HL-60 (cell line): ENCODE data around the gene MLLT1.

ENCODE experiments used
- DNase-seq, 2 experiments: peaks; one replicate each; pipeline ENCODE4 v3.0.0-alpha.2; 2010 to 2020; ENCODE audit warnings: low read depth in 1 of 2, low spot score in 1 of 2
- H3K27ac ChIP-seq: fragments of 250-450 bp; sonication (Bioruptor Pico); replicated peaks from 2 replicates; pipeline ENCODE4 v1.5.1; 2020; ENCODE audit warnings: mild to moderate bottlenecking, moderate library complexity
- H3K27me3 ChIP-seq: fragments of 250-450 bp; sonication (Bioruptor Pico); 2 replicates; pipeline ENCODE4 v1.5.1; 2021; ENCODE audit warnings: mild to moderate bottlenecking, moderate library complexity; ENCODE audit not compliant: insufficient read depth, poor library complexity, severe bottlenecking
- H3K4me3 ChIP-seq: replicated peaks from 2 replicates; pipeline ENCODE4 v1.5.1; 2011; ENCODE audit warnings: mild to moderate bottlenecking, control low read depth, low read length; ENCODE audit not compliant: insufficient read depth
- GABPA ChIP-seq: IDR thresholded peaks from 2 replicates; pipeline ENCODE4 v1.6.1; 2012; ENCODE audit warnings: low read depth
- POLR2AphosphoS5 ChIP-seq: IDR thresholded peaks from 2 replicates; pipeline ENCODE4 v1.6.1; 2012; ENCODE audit warnings: low read depth
- SPI1 ChIP-seq: IDR thresholded peaks from 2 replicates; pipeline ENCODE4 v1.6.1; 2012; ENCODE audit warnings: low read depth, mild to moderate bottlenecking, borderline replicate concordance
- TF ChIP-seq, protein P1 (sequence below): IDR thresholded peaks from 2 replicates; pipeline ENCODE4 v1.6.1; 2012; ENCODE audit warnings: low read depth; ENCODE audit not compliant: insufficient replicate concordance
- TF ChIP-seq, protein P2 (sequence below): IDR thresholded peaks from one replicate; pipeline ENCODE4 v1.5.1; 2011; ENCODE audit warnings: low read length, control low read depth, inconsistent platforms; ENCODE audit not compliant: insufficient read depth

MLLT1 gene

DNA sequence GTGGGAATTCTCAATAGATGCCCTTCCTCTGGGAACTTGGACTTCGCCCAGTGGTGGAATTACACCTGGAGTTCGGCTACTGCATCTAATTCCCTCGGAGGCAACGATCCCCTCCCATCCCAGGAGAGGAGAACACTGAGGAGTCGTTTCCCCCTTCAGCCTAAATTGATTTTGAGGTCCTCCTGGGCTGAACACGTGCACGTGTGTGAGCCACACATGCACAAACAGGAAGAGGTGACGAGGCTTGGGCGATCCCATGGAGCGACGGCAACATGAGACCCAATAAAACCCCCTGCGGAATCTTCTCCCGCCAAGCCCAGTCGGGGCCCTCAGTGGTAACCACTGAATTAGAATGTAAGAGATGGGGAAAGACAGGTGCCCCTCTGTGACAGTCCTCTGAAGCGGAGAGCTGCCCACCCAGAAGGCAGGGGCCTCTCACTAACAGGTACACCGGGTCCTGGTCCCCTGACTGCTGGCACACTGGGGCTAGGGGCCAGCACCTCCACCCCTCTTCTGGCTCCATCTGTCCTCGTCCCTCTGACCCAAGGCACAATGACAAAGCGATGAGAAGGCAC lies 4.5 kb downstream of the MLLT1 start:
- no peaks in the 10 kb centered on the region for H3K27me3 ChIP-seq
- H3K4me3 ChIP-seq: no peak overlapping the region
- peak overlapping the region; percentile 59; the same call in 1 of the 2 replicates for H3K27ac ChIP-seq
- TF ChIP-seq GABPA (no peak), POLR2AphosphoS5 (no peak), SPI1 (no peak)
- TF ChIP-seq, protein P1, sequence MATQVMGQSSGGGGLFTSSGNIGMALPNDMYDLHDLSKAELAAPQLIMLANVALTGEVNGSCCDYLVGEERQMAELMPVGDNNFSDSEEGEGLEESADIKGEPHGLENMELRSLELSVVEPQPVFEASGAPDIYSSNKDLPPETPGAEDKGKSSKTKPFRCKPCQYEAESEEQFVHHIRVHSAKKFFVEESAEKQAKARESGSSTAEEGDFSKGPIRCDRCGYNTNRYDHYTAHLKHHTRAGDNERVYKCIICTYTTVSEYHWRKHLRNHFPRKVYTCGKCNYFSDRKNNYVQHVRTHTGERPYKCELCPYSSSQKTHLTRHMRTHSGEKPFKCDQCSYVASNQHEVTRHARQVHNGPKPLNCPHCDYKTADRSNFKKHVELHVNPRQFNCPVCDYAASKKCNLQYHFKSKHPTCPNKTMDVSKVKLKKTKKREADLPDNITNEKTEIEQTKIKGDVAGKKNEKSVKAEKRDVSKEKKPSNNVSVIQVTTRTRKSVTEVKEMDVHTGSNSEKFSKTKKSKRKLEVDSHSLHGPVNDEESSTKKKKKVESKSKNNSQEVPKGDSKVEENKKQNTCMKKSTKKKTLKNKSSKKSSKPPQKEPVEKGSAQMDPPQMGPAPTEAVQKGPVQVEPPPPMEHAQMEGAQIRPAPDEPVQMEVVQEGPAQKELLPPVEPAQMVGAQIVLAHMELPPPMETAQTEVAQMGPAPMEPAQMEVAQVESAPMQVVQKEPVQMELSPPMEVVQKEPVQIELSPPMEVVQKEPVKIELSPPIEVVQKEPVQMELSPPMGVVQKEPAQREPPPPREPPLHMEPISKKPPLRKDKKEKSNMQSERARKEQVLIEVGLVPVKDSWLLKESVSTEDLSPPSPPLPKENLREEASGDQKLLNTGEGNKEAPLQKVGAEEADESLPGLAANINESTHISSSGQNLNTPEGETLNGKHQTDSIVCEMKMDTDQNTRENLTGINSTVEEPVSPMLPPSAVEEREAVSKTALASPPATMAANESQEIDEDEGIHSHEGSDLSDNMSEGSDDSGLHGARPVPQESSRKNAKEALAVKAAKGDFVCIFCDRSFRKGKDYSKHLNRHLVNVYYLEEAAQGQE: no peak
- TF ChIP-seq, protein P2, sequence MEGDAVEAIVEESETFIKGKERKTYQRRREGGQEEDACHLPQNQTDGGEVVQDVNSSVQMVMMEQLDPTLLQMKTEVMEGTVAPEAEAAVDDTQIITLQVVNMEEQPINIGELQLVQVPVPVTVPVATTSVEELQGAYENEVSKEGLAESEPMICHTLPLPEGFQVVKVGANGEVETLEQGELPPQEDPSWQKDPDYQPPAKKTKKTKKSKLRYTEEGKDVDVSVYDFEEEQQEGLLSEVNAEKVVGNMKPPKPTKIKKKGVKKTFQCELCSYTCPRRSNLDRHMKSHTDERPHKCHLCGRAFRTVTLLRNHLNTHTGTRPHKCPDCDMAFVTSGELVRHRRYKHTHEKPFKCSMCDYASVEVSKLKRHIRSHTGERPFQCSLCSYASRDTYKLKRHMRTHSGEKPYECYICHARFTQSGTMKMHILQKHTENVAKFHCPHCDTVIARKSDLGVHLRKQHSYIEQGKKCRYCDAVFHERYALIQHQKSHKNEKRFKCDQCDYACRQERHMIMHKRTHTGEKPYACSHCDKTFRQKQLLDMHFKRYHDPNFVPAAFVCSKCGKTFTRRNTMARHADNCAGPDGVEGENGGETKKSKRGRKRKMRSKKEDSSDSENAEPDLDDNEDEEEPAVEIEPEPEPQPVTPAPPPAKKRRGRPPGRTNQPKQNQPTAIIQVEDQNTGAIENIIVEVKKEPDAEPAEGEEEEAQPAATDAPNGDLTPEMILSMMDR: no peak
- no peak for DNase-seq

DNA sequence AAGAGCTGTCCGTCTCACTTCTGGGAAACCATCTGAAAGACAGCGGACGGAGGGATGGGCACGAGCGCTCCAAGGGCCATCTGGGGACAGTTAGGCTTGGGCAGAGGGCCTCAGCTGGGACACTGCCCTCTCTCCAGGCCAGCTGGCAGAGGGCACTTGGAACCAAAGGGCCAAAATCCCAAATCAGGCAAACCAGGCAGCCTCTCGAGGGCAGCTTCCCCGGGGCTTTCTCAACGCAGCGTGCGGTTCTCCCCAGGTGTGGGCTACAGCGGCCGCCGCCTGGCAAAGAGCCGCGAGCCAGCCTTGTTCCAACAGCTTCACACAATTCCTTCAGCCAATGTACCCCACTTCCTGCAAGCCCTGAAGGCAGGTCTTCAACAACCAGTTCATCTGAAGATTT lies 5.0 kb downstream of the MLLT1 start:
- Histone ChIP-seq H3K4me3 (no peak overlapping the region), H3K27me3 (no peaks in the 10 kb centered on the region), H3K27ac (peak overlapping the region; percentile 59; the same call in 1 of the 2 replicates)
- no peak for DNase-seq
- TF ChIP-seq GABPA (no peak), SPI1 (no peak), POLR2AphosphoS5 (no peak)
- TF ChIP-seq, protein P1: no peak
- TF ChIP-seq, protein P2: no peak

DNA sequence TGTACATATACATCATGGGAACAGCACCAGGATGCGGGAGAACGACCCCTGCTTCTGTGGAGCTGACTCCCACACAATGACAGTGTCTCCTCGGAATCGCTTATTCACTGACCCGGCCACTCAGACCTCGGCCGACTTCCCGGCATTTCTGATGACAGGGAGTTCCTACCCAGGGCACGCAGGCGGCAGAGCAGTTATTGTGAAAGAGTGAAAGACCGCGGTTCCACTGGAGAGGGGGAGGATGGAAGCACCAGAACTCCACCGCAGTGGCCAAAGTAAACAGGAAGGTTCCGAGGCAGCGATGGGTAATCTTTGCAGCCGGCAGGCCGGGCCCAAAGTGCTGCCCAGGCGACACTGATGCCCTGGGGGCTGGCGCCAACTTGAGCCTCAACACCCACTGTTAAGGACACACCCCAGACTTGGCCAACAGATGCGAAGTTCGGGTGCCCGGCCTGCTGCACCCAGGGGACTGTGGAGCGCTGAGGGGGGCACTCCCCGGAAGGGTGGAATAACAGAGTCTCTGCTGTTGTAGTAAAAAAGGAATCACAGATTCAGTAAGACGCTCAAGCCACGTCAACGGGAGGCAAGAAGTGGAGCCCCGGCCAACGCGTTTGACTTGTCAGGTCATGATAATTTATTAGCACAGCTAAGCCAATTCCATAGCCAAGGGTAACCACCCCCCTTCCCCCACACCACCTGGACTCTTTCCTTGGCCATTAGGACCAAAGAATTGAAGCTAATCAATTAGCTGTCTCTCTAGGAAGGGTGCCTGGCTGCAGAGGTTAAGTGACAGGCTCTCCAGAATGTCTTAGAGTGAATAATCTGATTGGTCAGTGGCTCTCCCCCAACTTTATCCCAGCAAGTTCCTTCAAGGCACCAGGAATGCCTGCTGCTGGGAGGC lies 5.8 kb downstream of the MLLT1 start:
- H3K4me3 ChIP-seq: peak overlapping the region; percentile 32
- H3K27me3 ChIP-seq: no peaks in the 10 kb centered on the region
- TF ChIP-seq POLR2AphosphoS5: peak; percentile 45
- TF ChIP-seq, protein P2: no peak
- TF ChIP-seq GABPA: no peak
- H3K27ac ChIP-seq: peak overlapping the region; percentile 59
- DNase-seq: peak; percentile 80 to 86
